SU-DHL-6 (cell line): ENCODE data around the gene ITGB6.

Experiments
- CTCF ChIP-seq: fragments of 200-600 bp; sonication (generic); IDR thresholded peaks from one replicate; pipeline ENCODE4 v1.5.1; 2017; ENCODE audit warnings: antibody characterized with exemption, mild to moderate bottlenecking, low read length, moderate library complexity; ENCODE audit not compliant: insufficient read depth, poor library complexity, severe bottlenecking
- EZH2phosphoT487 ChIP-seq: fragments of 200-600 bp; sonication (generic), shearing (Covaris generic); conservative IDR thresholded peaks from 2 replicates; pipeline ENCODE4 v1.6.1; 2018; ENCODE audit warnings: mild to moderate bottlenecking, antibody characterized with exemption, low read length, moderate library complexity, mixed read lengths

- TF ChIP-seq CTCF (no peak), EZH2phosphoT487 (no peak)
Observed at GRCh38 chr2:160207804-160208654, 8.0 kb upstream of the ITGB6 start.
